GM12878 (cell line): ENCODE data around the gene MACROD2. TPM values are rescaled to one million over a fixed set of nuclear protein-coding genes. Genes with fewer than 3 reads are reported as not detected.

Experiments used
- ASH2L ChIP-seq: fragments of 300-600, 200-600 bp; sonication (generic); IDR thresholded peaks from 2 replicates; pipeline ENCODE4 v1.6.1; 2017; ENCODE audit warnings: low read depth, mild to moderate bottlenecking, borderline replicate concordance
- ATF7 ChIP-seq: fragments of 450-650 bp; IDR thresholded peaks from 2 replicates; pipeline ENCODE4 v1.6.1; 2016; ENCODE audit warnings: low read depth, mild to moderate bottlenecking
- BRCA1 ChIP-seq: IDR thresholded peaks from 2 replicates; pipeline ENCODE4 v1.6.1; 2011; ENCODE audit warnings: low read depth, low read length, improper control_type of control experiment
- E4F1 ChIP-seq: fragments of 450-650 bp; IDR thresholded peaks from 2 replicates; pipeline ENCODE4 v1.6.1; 2018; ENCODE audit warnings: borderline replicate concordance, mild to moderate bottlenecking; ENCODE audit not compliant: partially characterized antibody
- HSF1 ChIP-seq: fragments of 150-350 bp; IDR thresholded peaks from 2 replicates; pipeline ENCODE4 v1.6.1; 2014; ENCODE audit warnings: mild to moderate bottlenecking, low read depth, low read length
- MLLT1 ChIP-seq: fragments of 450-650 bp; IDR thresholded peaks from 2 replicates; pipeline ENCODE4 v1.6.1; 2016; ENCODE audit warnings: mild to moderate bottlenecking
- PAX5 ChIP-seq: IDR thresholded peaks from 2 replicates; pipeline ENCODE4 v1.6.1; 2011; ENCODE audit warnings: low read depth, low read length, borderline replicate concordance
- POLR2A ChIP-seq: IDR thresholded peaks from 2 replicates; pipeline ENCODE4 v1.6.1; 2011; ENCODE audit warnings: low read depth, mild to moderate bottlenecking, low read length
- ZNF217 ChIP-seq: fragments of 450-650 bp; IDR thresholded peaks from 2 replicates; pipeline ENCODE4 v1.6.1; 2017; ENCODE audit warnings: antibody characterized with exemption, mild to moderate bottlenecking
- polyA plus RNA-seq, 11 experiments: library from polyadenylated mRNA; depleted of rRNA in 4 of 11; unstranded in 6 of 11; stranded (reverse) in 5 of 11; fragments of >200 nt; fragmentation: Nextera tagmentation in 4 of 11; fragmentation: Illumina TruSeq in 1 of 11; extraction: Ambion mirVana in 4 of 11; extraction: Trizol in 1 of 11; gene quantifications; 1 replicate in 1 of 11; 2 replicates in 10 of 11; pipeline versions ENCODE4 v1.2.1 to v1.2.3, GENCODE V29; 2011 to 2016; ENCODE audit warnings: inconsistent platforms in 2 of 11, missing spikeins in 2 of 11, low read depth in 1 of 11
- total RNA-seq, 4 experiments: library from RNA; depleted of rRNA in 3 of 4; stranded (reverse); fragments of >200 nt in 3 of 4; fragmentation: Illumina TruSeq in 1 of 4; extraction: Trizol in 1 of 4; gene quantifications; 2 replicates each; pipeline versions ENCODE4 v1.2.1 to v1.2.3, GENCODE V29; 2013 to 2021
- TF ChIP-seq, protein P1 (sequence below): fragments of 450-650 bp; formaldehyde crosslinking; IDR thresholded peaks from 2 replicates; pipeline ENCODE4 v1.4.0; 2022; ENCODE audit warnings: mild to moderate bottlenecking, moderate library complexity

MACROD2 gene
- total and polyA plus RNA-seq, 10 of the 15 experiments (the other 5 are each of a cell fraction or from before 2014, with no cell fraction given): 1.1 to 21.5 (median 2.2) TPM

GRCh38 chr20:14589383-14589782, 594.1 kb downstream of the MACROD2 start (continued):
- TF ChIP-seq ATF7 (no peak), ZNF217 (no peak), ASH2L (no peak), POLR2A (no peak), BRCA1 (no peak), E4F1 (no peak), MLLT1 (no peak), HSF1 (no peak), PAX5 (no peak)
- TF ChIP-seq, protein P1, sequence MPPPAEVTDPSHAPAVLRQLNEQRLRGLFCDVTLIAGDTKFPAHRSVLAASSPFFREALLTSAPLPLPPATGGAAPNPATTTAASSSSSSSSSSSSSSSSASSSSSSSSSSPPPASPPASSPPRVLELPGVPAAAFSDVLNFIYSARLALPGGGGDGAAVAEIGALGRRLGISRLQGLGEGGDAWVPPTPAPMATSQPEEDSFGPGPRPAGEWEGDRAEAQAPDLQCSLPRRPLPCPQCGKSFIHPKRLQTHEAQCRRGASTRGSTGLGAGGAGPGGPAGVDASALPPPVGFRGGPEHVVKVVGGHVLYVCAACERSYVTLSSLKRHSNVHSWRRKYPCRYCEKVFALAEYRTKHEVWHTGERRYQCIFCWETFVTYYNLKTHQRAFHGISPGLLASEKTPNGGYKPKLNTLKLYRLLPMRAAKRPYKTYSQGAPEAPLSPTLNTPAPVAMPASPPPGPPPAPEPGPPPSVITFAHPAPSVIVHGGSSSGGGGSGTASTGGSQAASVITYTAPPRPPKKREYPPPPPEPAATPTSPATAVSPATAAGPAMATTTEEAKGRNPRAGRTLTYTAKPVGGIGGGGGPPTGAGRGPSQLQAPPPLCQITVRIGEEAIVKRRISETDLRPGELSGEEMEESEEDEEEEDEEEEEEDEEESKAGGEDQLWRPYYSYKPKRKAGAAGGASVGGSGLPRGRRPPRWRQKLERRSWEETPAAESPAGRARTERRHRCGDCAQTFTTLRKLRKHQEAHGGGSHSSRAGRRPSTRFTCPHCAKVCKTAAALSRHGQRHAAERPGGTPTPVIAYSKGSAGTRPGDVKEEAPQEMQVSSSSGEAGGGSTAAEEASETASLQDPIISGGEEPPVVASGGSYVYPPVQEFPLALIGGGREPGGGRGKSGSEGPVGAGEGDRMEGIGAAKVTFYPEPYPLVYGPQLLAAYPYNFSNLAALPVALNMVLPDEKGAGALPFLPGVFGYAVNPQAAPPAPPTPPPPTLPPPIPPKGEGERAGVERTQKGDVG (CRISPR knock-in tag): no peak
